Measurements from ENCODE around the gene TEX54. TPM values are rescaled to one million over a fixed set of nuclear protein-coding genes. Genes with fewer than 3 reads are reported as not detected.

TEX54 gene
- total RNA-seq, 1 experiment from 2014 or later = not detected

GRCh38 chr11:62839050-62839945, 6.7 kb upstream of the TEX54 start, which contains the start of gene WDR74:
WDR74 (minus strand) TSS chr11:62839590; CDS start chr11:62839570, 20 bp downstream.
- POLR2A ChIA-PET = interaction anchor here (0.6 to 5.6 kb wide), 34 partner anchors 7 to 843 kb away, joined by 3 to 344 read pairs (median 10); partner anchors contain the start of genes B3GAT3, C11orf98, CSKMT and HNRNPUL2
- Mint-ChIP-seq H3K9me3 (ENCODE audit: unreplicated experiment) (no peaks in the 10 kb centered on the region), H3K27ac (ENCODE audit: low read depth, unreplicated experiment) (no peak within 1 kb of the TSS), H3K36me3 (ENCODE audit: insufficient read depth, unreplicated experiment) (peaks cover 41% of the 10 kb centered on the region), H3K4me1 (ENCODE audit: insufficient read depth, unreplicated experiment) (peaks cover 19% of the 10 kb centered on the region), H3K4me3 (ENCODE audit: unreplicated experiment) (no peak within 1 kb of the TSS), H3K27me3 (ENCODE audit: insufficient read depth, unreplicated experiment) (no peaks in the 10 kb centered on the region)
- TF ChIP-seq CTCF (IDR thresholded peaks at IDR 0.05; ENCODE audit: unreplicated experiment) = no peak
- CTCF ChIA-PET = interaction anchor here (0.7 to 1.7 kb wide), 6 partner anchors 15 to 109 kb away, joined by 3 to 5 read pairs (median 3); partner anchors contain the start of gene SLC3A2
- TSS peak; percentile 37 for BruUV-seq (replicated peaks)
- intact Hi-C loops (cut with micrococcal nuclease) = loop anchor here (10.0 kb wide), 1 partner anchor 454 kb away; no protein-coding TSS in a partner anchor
- DNase-seq (ENCODE audit: unreplicated experiment) = peak; percentile 91

- intact Hi-C loops (cut with micrococcal nuclease) = loop anchor here (10.0 kb wide), 1 partner anchor 451 kb away; no protein-coding TSS in a partner anchor
- no peaks in the 10 kb centered on the region for H3K9me3 Mint-ChIP-seq (ENCODE audit: unreplicated experiment)
- CTCF ChIA-PET = interaction anchor here (0.6 to 2.1 kb wide), 7 partner anchors 28 to 159 kb away, joined by 3 to 8 read pairs (median 3); no protein-coding TSS in a partner anchor
- POLR2A ChIA-PET = interaction anchor here (1.0 to 1.7 kb wide), 2 partner anchors 29 to 30 kb away, joined by 3 to 4 read pairs; no protein-coding TSS in a partner anchor
- no TSS peak for BruUV-seq (replicated peaks)
- no peaks in the 10 kb centered on the region for H3K27me3 Mint-ChIP-seq (ENCODE audit: insufficient read depth, unreplicated experiment)
- no peak for DNase-seq (ENCODE audit: unreplicated experiment)
- TF ChIP-seq CTCF (IDR thresholded peaks at IDR 0.05; ENCODE audit: unreplicated experiment) = no peak
- no peak overlapping the region for H3K4me3 Mint-ChIP-seq (ENCODE audit: unreplicated experiment)
- peaks cover 49% of the 10 kb centered on the region for H3K36me3 Mint-ChIP-seq (ENCODE audit: insufficient read depth, unreplicated experiment)
- no peak overlapping the region for H3K27ac Mint-ChIP-seq (ENCODE audit: low read depth, unreplicated experiment)
- H3K4me1 Mint-ChIP-seq (ENCODE audit: insufficient read depth, unreplicated experiment) = peaks cover 30% of the 10 kb centered on the region
Measured at GRCh38 chr11:62835336-62835735, 2.7 kb upstream of the TEX54 start.

GRCh38 chr11:62831520-62832335, 913 bp downstream of the TEX54 start, which contains the start of gene STX5:
STX5 (minus strand) TSS chr11:62832051; CDS start chr11:62831243, 808 bp downstream.
- DNase-seq (ENCODE audit: unreplicated experiment) = peak; percentile 98
- H3K9me3 Mint-ChIP-seq (ENCODE audit: unreplicated experiment) = no peaks in the 10 kb centered on the region
- H3K4me3 Mint-ChIP-seq (ENCODE audit: unreplicated experiment) = peak within 1 kb of the TSS; percentile 89
- BruUV-seq (replicated peaks) = TSS peak; percentile 62
- peaks cover 50% of the 10 kb centered on the region for H3K36me3 Mint-ChIP-seq (ENCODE audit: insufficient read depth, unreplicated experiment)
- intact Hi-C loops (cut with micrococcal nuclease) = loop anchor here (2.0 to 10.0 kb wide), 2 partner anchors 27 to 447 kb away; partner anchors contain the start of gene NXF1
- ChIA-PET CTCF (interaction anchor here (0.6 to 0.8 kb wide), 3 partner anchors 60 to 985 kb away, joined by 3 read pairs; no protein-coding TSS in a partner anchor), POLR2A (interaction anchor here (0.6 to 3.8 kb wide), 45 partner anchors 8 to 1473 kb away, joined by 3 to 105 read pairs (median 5); partner anchors contain the start of genes B3GAT3, C11orf98, EEF1G and HNRNPUL2)
- no peak for TF ChIP-seq CTCF (IDR thresholded peaks at IDR 0.05; ENCODE audit: unreplicated experiment)
- peaks cover 31% of the 10 kb centered on the region for H3K4me1 Mint-ChIP-seq (ENCODE audit: insufficient read depth, unreplicated experiment)
- H3K27ac Mint-ChIP-seq (ENCODE audit: low read depth, unreplicated experiment) = peak within 1 kb of the TSS; percentile 99
- H3K27me3 Mint-ChIP-seq (ENCODE audit: insufficient read depth, unreplicated experiment) = no peaks in the 10 kb centered on the region

All from MCF 10A (cell line).